AG20443 (cell line): ENCODE measurements around the gene HK2.

Experiments
- DNase-seq: peaks from one replicate; pipeline ENCODE4 v3.0.0; 2012; ENCODE audit warnings: low spot score, mixed read lengths

HK2 gene

GRCh38 chr2:74857215-74857614 lies 23.3 kb downstream of the HK2 start:
- no peak for DNase-seq

GRCh38 chr2:74857725-74858124 lies 23.8 kb downstream of the HK2 start:
- DNase-seq, result no peak

GRCh38 chr2:74858281-74858680 lies 24.4 kb downstream of the HK2 start:
- DNase-seq, result no peak

GRCh38 chr2:74860079-74860478 lies 26.2 kb downstream of the HK2 start:
- DNase-seq, result no peak

GRCh38 chr2:74860521-74860920 lies 26.6 kb downstream of the HK2 start:
- DNase-seq, result no peak

- DNase-seq, result no peak
Observed at GRCh38 chr2:74861531-74861930, 27.6 kb downstream of the HK2 start.

GRCh38 chr2:74862020-74862964 lies 28.4 kb downstream of the HK2 start:
- no peak for DNase-seq

- DNase-seq, result no peak
Observed at GRCh38 chr2:74863802-74864248, 29.9 kb downstream of the HK2 start.

GRCh38 chr2:74864728-74865722 lies 31.1 kb downstream of the HK2 start:
- peak; percentile 49 for DNase-seq

GRCh38 chr2:74865770-74866674 lies 32.1 kb downstream of the HK2 start:
- no peak for DNase-seq

GRCh38 chr2:74867841-74868658 lies 34.1 kb downstream of the HK2 start:
- peak; percentile 74 for DNase-seq

- no peak for DNase-seq
Observed at GRCh38 chr2:74869517-74869916, 35.6 kb downstream of the HK2 start.

- DNase-seq, result no peak
Observed at GRCh38 chr2:74870951-74871350, 37.0 kb downstream of the HK2 start.

- no peak for DNase-seq
Observed at GRCh38 chr2:74871414-74871813, 37.5 kb downstream of the HK2 start.

- DNase-seq, result no peak
Observed at GRCh38 chr2:74872389-74872836, 38.5 kb downstream of the HK2 start.

- DNase-seq, result no peak
Observed at GRCh38 chr2:74873012-74873665, 39.2 kb downstream of the HK2 start.

- no peak for DNase-seq
Observed at GRCh38 chr2:74873678-74874640, 40.0 kb downstream of the HK2 start.

GRCh38 chr2:74876081-74876886 lies 42.4 kb downstream of the HK2 start:
- peak; percentile 73 for DNase-seq
